Neural progenitor cell (in vitro differentiated cells): ENCODE results near the gene YIPF6. TPM values are rescaled to one million over a fixed set of nuclear protein-coding genes. Genes with fewer than 3 reads are reported as not detected.
"Not testable (repeated sequence)": the region's sequence is repeated elsewhere in the genome, so short reads cannot be mapped to it uniquely, and the experiment has no call there.

Source experiments
- DNase-seq: peaks from one replicate; pipeline ENCODE4 v3.0.0-alpha.2; 2016; ENCODE audit warnings: low spot score
- H2AFZ ChIP-seq: fragments of 200-600 bp; sonication (generic); replicated peaks from 2 replicates; pipeline ENCODE4 v1.6.1; 2016; ENCODE audit warnings: antibody characterized with exemption
- H3F3A ChIP-seq: fragments of 200-600 bp; sonication (generic); 2 replicates; pipeline ENCODE4 v1.6.1; 2016; ENCODE audit warnings: antibody characterized with exemption, low read depth
- H3K27ac ChIP-seq: fragments of 200-600 bp; sonication (generic); 2 replicates; pipeline ENCODE4 v1.5.1; 2016; ENCODE audit warnings: mild to moderate bottlenecking
- H3K27me3 ChIP-seq: fragments of 200-600 bp; sonication (generic); 2 replicates; pipeline ENCODE4 v1.6.1; 2016; ENCODE audit warnings: mild to moderate bottlenecking, moderate library complexity
- H3K36me3 ChIP-seq: fragments of 200-600 bp; sonication (generic); 2 replicates; pipeline ENCODE4 v1.5.1; 2016
- H3K4me1 ChIP-seq: fragments of 200-600 bp; sonication (generic); 2 replicates; pipeline ENCODE4 v1.6.1; 2016; ENCODE audit warnings: mixed run types
- H3K4me2 ChIP-seq: fragments of 200-600 bp; sonication (generic); 2 replicates; pipeline ENCODE4 v1.6.1; 2016
- H3K4me3 ChIP-seq: fragments of 200-600 bp; sonication (generic); 2 replicates; pipeline ENCODE4 v1.5.1; 2016
- H3K79me2 ChIP-seq: fragments of 200-600 bp; sonication (generic); 2 replicates; pipeline ENCODE4 v1.6.1; 2016; ENCODE audit warnings: low read depth
- H3K9ac ChIP-seq: fragments of 200-600 bp; sonication (generic); 2 replicates; pipeline ENCODE4 v1.6.1; 2016
- H3K9me3 ChIP-seq: fragments of 200-600 bp; sonication (generic); 2 replicates; pipeline ENCODE4 v1.5.1; 2016; ENCODE audit warnings: low read depth
- H4K20me1 ChIP-seq: fragments of 200-600 bp; sonication (generic); 2 replicates; pipeline ENCODE4 v1.6.1; 2016; ENCODE audit warnings: low read depth
- H3K27ac Mint-ChIP-seq: 3 replicates; pipeline ENCODE4 v1.8.0; 2021; ENCODE audit warnings: mixed read lengths
- H3K27me3 Mint-ChIP-seq: 2 replicates; pipeline ENCODE4 v1.8.0; 2022; ENCODE audit warnings: low read depth, mild to moderate bottlenecking, inconsistent platforms, moderate library complexity, mixed read lengths; ENCODE audit not compliant: insufficient read depth
- H3K36me3 Mint-ChIP-seq: 3 replicates; pipeline ENCODE4 v1.8.0; 2021; ENCODE audit warnings: mixed read lengths
- H3K4me1 Mint-ChIP-seq: 3 replicates; pipeline ENCODE4 v1.8.0; 2021; ENCODE audit warnings: mixed read lengths
- H3K4me3 Mint-ChIP-seq: 3 replicates; pipeline ENCODE4 v1.8.0; 2021; ENCODE audit warnings: mild to moderate bottlenecking, moderate library complexity, mixed read lengths
- H3K9me3 Mint-ChIP-seq: 3 replicates; pipeline ENCODE4 v1.8.0; 2020; ENCODE audit warnings: mixed read lengths
- CTCF ChIP-seq: fragments of 200-600 bp; sonication (generic); IDR thresholded peaks from 2 replicates; pipeline ENCODE4 v1.5.1; 2017; ENCODE audit warnings: antibody characterized with exemption, mild to moderate bottlenecking
- EZH2 ChIP-seq: fragments of 200-600 bp; sonication (generic); IDR thresholded peaks from 2 replicates; pipeline ENCODE4 v1.6.1; 2017; ENCODE audit warnings: antibody characterized with exemption, mild to moderate bottlenecking, moderate library complexity
- EZH2phosphoT487 ChIP-seq: fragments of 200-600 bp; sonication (generic); IDR thresholded peaks from 2 replicates; pipeline ENCODE4 v1.6.1; 2017; ENCODE audit warnings: antibody characterized with exemption
- total RNA-seq: library from RNA; depleted of rRNA; stranded (reverse); fragments of >200 nt; gene quantifications from 2 replicates; pipeline ENCODE4 v1.2.3, GENCODE V29; 2015; ENCODE audit warnings: low replicate concordance

The YIPF6 gene
- total RNA-seq, 1 donor from 2014 or later = 42.3 TPM

GRCh38 chrX:68490644-68491043 is 8.2 kb upstream of the YIPF6 start:
- no peak overlapping the region for H3K27ac ChIP-seq
- no peaks in the 10 kb centered on the region for H3K36me3 ChIP-seq
- no peaks in the 10 kb centered on the region for H3K27me3 Mint-ChIP-seq
- no peak overlapping the region for H3K4me2 ChIP-seq
- DNase-seq = peak; percentile 35
- H3K9me3 Mint-ChIP-seq = peaks cover 4% of the 10 kb centered on the region
- H3K4me1 Mint-ChIP-seq = no peaks in the 10 kb centered on the region
- no peak overlapping the region for H3K4me3 ChIP-seq
- no peaks in the 10 kb centered on the region for H3K79me2 ChIP-seq
- H3K36me3 Mint-ChIP-seq = no peaks in the 10 kb centered on the region
- H3K9ac ChIP-seq = no peak overlapping the region
- H3K27me3 ChIP-seq = no peaks in the 10 kb centered on the region
- no peaks in the 10 kb centered on the region for H3K9me3 ChIP-seq
- H3K27ac Mint-ChIP-seq = no peak overlapping the region
- no peaks in the 10 kb centered on the region for H3F3A ChIP-seq
- H3K4me3 Mint-ChIP-seq = no peak overlapping the region
- TF ChIP-seq EZH2phosphoT487 (no peak), CTCF (peak; percentile 43), EZH2 (no peak)
- H3K4me1 ChIP-seq = no peaks in the 10 kb centered on the region
- no peak overlapping the region for H2AFZ ChIP-seq
- no peaks in the 10 kb centered on the region for H4K20me1 ChIP-seq

GRCh38 chrX:68492583-68492982 is 6.3 kb upstream of the YIPF6 start:
- H3K9me3 ChIP-seq = no peaks in the 10 kb centered on the region
- H3K79me2 ChIP-seq = no peaks in the 10 kb centered on the region
- H3K4me3 Mint-ChIP-seq = no peak overlapping the region
- no peak overlapping the region for H3K4me3 ChIP-seq
- H3K4me1 Mint-ChIP-seq = no peaks in the 10 kb centered on the region
- no peak overlapping the region for H2AFZ ChIP-seq
- no peaks in the 10 kb centered on the region for H4K20me1 ChIP-seq
- H3F3A ChIP-seq = no peaks in the 10 kb centered on the region
- H3K27ac ChIP-seq = no peak overlapping the region
- H3K27ac Mint-ChIP-seq = no peak overlapping the region
- no peaks in the 10 kb centered on the region for H3K36me3 ChIP-seq
- no peak for TF ChIP-seq EZH2phosphoT487
- no peak for TF ChIP-seq EZH2
- peaks cover 4% of the 10 kb centered on the region for H3K9me3 Mint-ChIP-seq
- H3K36me3 Mint-ChIP-seq = no peaks in the 10 kb centered on the region
- no peak overlapping the region for H3K9ac ChIP-seq
- no peaks in the 10 kb centered on the region for H3K4me1 ChIP-seq
- H3K4me2 ChIP-seq = no peak overlapping the region
- H3K27me3 ChIP-seq = no peaks in the 10 kb centered on the region
- no peaks in the 10 kb centered on the region for H3K27me3 Mint-ChIP-seq
- DNase-seq = no peak

- DNase-seq, H3K36me3 ChIP-seq, H4K20me1 ChIP-seq, H3K4me1 Mint-ChIP-seq, H2AFZ ChIP-seq, H3K4me1 ChIP-seq, H3F3A ChIP-seq, H3K9ac ChIP-seq, H3K27ac ChIP-seq, H3K4me2 ChIP-seq, H3K4me3 ChIP-seq, H3K36me3 Mint-ChIP-seq, H3K27me3 ChIP-seq, H3K9me3 Mint-ChIP-seq, H3K4me3 Mint-ChIP-seq, H3K79me2 ChIP-seq, H3K9me3 ChIP-seq, H3K27me3 Mint-ChIP-seq, H3K27ac Mint-ChIP-seq: not testable (repeated sequence)
Observed at GRCh38 chrX:68493776-68494175, 5.1 kb upstream of the YIPF6 start.

- Mint-ChIP-seq H3K36me3 (no peaks in the 10 kb centered on the region), H3K4me3 (peak overlapping the region; percentile 92), H3K4me1 (peaks cover 2% of the 10 kb centered on the region), H3K27me3 (peaks cover 5% of the 10 kb centered on the region), H3K9me3 (peaks cover 4% of the 10 kb centered on the region), H3K27ac (peak overlapping the region; percentile 87)
- H3K36me3 ChIP-seq = no peaks in the 10 kb centered on the region
- peak overlapping the region; percentile 88 for H3K9ac ChIP-seq
- H3K27me3 ChIP-seq = no peaks in the 10 kb centered on the region
- H2AFZ ChIP-seq = no peak overlapping the region
- H4K20me1 ChIP-seq = no peaks in the 10 kb centered on the region
- peak overlapping the region; percentile 73 for H3K4me3 ChIP-seq
- DNase-seq = no peak
- H3K9me3 ChIP-seq = no peaks in the 10 kb centered on the region
- H3K79me2 ChIP-seq = peaks cover 44% of the 10 kb centered on the region
- H3F3A ChIP-seq = peaks cover 9% of the 10 kb centered on the region
- H3K27ac ChIP-seq = peak overlapping the region; percentile 93
- TF ChIP-seq EZH2 (no peak), EZH2phosphoT487 (no peak), CTCF (peak; percentile 30)
- no peaks in the 10 kb centered on the region for H3K4me1 ChIP-seq
- H3K4me2 ChIP-seq = peak overlapping the region; percentile 77
Observed at GRCh38 chrX:68498044-68498507, 775 bp upstream of the YIPF6 start.
